Glomerular visceral epithelial cell (primary cell): ENCODE measurements around the gene SORT1.
"Not testable (repeated sequence)": the region's sequence is repeated elsewhere in the genome, so short reads cannot be mapped to it uniquely, and the experiment has no call there.

ENCODE experiments used
- DNase-seq: peaks from one replicate; pipeline ENCODE4 v3.0.0-alpha.2; 2016; ENCODE audit errors: extremely low spot score

SORT1 gene

DNA sequence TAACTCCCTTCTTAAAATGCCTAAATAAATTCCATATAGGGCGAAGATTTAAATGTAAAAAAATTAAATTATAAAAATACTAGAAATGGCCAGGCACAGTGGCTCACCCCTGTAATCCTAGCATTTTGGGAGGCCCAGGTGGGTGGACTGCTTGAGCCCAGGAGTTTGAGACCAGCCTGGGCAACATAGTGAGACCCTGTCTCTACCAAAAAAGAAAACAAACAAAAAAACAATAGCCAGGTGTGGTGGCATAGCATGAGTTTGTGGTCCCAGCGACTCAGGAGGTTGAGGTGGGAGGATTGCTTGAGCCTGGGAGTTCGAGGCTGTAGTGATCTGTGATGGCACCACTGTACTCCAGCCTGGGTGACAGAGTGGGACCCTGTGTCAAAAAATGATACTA, 17.8 kb downstream of the SORT1 start:
- DNase-seq = no peak

DNA sequence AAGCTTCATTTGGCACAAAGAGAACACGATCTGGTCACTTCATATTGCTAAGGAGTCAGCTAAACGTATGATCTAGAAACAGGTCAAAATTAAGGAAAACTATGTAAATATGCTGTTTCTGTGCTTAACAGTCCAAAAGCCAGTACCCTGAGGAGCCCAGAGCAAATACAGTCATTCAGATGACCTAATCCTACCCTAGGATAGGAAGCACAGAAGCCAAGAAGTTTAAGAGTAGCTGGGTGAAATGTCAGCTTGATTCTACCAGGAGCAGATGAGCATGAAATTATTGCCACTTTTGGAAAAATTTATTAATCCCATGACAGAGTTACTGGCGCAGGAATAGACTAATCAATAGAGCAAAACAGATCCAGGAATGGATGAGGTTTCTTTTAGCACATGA, 18.3 kb downstream of the SORT1 start:
- DNase-seq = no peak

DNA sequence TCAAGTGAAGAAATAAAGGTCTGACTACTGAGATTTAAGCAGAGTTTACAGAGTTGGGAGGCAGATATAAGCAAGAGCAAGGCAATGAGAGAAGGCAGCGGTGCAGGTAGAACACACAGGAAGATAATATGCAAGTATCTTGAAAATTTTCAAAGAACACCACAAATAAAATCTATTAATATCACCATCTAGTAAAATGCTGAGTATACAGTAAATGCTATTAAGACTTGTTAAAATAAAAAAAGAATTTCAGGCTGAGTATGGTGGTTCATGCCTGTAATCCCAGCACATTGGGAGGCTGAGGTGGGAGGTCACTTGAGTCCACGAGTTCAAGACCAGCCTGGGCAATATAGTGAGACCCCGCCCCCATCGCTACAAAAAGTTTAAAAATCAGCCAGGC, 20.0 kb downstream of the SORT1 start:
- no peak for DNase-seq

DNA sequence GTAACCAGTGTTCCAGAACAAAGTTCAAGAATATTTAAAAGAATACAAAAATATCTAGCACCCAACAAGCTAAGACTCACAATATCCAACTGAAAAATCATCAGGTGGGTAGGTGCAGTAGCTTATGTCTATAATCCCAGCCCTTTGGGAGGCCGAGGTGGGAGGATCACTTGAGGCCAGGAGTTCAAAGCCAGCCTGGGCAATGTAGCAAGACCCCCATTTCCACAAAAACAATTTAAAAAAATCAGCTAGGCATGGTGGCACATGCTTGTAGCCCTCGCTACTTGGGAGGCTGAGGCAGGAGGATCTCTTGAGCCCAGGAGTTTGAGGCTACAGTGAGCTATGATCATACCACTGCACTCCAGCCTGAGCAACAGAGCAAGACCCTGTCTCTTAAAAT, 24.0 kb downstream of the SORT1 start:
- not testable (repeated sequence) for DNase-seq

DNA sequence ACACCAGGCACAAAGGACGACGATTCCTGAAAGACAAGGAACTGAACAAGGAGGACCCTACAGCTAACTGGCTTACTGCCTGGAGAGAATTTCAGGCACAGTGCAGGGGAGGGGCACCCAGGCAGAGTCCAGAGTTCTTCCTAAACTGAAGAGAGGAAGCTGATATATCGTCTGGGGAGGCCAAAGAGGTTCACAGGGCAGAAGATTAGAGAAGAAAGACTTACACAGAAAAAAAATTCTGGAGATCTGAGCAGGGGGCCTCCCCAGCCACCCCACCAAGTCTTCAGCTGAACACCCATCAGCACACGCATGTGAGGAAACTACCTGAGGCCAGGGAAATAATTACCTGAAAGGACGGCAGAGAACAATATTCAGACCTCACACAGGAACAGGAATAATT, 24.6 kb downstream of the SORT1 start:
- DNase-seq = no peak

GRCh38 chr1:109372281-109372680, 25.4 kb downstream of the SORT1 start:
- DNase-seq = no peak

DNA sequence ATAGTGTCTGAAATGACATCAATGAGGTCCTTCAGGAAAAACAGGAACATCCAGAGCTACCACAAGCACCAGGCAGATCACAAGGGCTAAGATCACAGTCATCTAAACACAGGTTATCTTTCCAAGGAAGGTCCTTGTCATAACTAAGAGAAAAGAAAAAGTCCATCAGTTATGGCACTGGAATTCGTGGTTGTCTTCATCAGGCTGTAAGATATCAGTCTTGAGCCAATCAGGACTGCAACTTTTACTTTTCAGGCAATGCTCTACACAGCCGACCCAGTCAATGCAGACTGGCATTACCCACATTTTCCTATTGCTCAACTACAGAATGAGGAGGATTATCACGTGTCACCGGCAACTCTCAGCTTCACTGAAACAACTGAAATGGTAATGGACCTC, 26.4 kb downstream of the SORT1 start:
- DNase-seq = peak; percentile 65

DNA sequence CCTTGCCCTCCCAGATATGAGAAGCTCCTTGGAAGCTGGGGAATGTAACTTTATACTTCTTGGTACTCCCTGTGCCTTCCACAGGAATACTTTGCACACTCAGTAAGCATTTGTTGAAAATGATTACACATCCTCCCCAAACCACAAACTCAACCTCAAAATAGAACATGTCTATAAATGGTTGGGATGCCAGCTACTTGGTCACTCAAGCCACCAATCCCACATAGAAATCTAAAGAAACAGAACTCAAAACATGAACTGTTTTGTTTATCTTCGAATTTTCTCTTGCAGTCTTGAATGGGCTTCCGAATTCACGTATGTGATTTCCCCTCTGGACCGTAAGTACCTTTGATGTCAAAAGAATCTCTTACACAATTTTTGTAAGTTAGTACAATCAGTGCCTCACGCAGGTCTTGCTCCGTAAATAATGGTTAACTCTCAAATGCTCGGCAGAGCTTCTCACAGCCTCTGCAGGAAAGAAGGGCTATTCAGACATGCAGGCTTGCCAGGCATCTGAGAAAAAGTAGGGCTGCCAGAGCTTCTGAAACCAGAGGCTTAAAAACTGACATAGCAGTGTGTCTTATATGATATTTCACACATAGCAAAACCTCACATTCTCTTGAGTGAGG, 26.9 kb downstream of the SORT1 start:
- peak; percentile 82 for DNase-seq

DNA sequence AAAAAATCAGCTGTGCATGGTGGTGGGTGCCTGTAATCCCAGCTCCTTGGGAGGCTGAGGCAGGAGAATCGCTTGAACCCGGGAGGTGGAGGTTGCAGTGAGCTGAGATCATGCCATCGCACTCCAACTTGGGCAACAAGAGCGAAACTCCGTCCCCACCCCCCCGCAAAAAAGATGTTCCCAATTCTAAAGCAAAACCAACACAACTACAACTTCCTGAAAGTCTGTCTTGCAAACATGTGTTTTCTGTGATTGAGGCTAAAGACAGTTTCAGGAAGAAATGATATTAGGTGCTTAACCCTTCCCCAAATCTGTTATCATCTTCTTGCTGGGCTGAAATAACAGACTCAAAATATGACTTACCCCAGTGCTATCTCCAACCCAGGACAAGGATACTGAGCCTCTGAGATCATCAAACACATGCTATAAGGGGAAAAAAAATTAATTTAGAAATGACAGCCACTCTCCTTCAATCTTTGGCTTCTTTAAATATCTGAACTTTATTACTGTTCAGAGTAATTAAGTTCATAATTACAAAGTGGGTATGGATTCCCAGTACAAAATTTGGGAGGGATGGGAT, 28.5 kb downstream of the SORT1 start:
- DNase-seq = no peak

GRCh38 chr1:109368464-109368863, 29.3 kb downstream of the SORT1 start:
- no peak for DNase-seq

GRCh38 chr1:109367626-109368025, 30.1 kb downstream of the SORT1 start:
- DNase-seq = no peak

DNA sequence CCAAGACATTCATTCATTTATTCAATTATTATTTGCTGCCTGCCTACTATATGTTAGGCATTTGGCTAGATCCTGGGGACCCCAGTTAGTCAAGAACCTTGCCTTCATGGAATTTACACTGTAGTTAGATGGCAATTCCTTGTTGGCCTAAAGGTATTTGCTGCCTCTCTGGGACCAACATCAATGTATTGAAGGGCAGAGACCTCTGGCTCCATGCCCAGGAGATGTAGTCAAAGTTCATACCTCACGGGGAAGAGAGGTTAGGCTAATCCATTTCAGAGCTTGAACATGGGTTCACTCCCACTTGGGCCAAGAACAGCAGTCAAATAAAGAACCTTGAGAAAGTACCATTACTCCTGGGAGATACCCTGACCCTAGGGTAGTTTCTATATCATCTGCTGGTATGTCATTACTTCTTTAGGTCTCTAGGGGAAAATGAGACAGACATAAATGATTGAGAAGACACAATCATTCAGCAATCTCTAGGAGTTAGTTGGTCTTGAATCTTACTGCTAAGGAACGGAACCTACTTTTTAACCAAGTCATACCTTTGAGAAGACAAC, 32.0 kb downstream of the SORT1 start:
- no peak for DNase-seq

- no peak for DNase-seq
These were observed 36.1 kb downstream of the SORT1 start for GRCh38 chr1:109361649-109362048.

DNA sequence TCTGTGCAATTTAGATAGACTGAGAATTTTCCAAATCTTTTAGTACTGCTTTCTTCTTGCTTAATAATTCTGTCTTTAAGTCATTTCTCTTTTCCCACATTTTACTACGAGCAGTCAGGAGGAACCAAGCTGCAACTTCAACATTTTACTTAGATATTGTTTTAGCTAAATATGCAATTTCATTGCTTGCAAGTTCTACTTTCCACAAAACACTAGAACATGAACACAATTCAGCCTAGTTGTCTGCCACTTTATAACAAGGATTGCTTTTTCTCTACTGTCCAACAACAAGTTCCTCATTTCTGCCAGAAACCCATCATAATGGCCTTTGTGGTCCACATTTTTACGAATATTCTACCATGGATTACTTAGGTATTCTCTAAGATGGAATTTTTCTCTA, 36.6 kb downstream of the SORT1 start:
- no peak for DNase-seq

DNA sequence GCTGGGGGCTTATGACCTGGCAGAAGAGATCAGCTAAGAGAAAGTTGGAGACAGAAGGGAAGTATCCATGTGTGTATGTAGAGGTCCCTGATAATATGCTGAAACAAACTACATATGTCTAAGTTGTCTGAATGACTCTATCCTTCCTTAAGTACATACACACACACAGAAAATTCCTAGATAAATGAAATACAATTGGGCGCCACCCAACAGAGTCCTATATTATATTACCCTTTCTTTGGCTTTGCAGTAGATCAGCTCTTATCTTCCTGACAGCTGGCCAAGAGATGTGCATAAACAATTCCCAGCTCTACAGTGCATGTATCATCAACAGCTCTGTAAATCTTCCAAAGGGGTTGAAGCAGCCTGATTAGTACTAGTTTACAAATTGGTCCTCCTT, 40.1 kb downstream of the SORT1 start:
- no peak for DNase-seq

DNA sequence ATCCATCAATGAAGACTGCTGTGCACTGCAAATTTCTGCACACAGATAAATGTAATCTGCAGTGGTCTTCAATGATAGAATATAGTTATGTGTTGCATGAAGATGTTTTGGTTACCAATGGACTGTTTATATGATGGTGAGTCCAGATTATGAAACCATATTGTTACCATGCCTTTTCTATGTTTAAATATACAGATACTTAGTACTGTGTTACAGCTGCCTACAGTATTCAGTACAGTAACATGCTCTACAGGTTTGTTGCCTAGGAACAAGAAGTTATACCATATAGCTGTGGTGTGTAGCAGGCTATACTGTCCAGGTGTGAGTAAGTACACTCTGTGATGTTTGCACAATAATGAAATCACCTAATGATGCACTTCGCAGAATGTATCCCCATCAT, 40.8 kb downstream of the SORT1 start:
- no peak for DNase-seq

GRCh38 chr1:109356505-109356904, 41.2 kb downstream of the SORT1 start:
- DNase-seq = no peak

- no peak for DNase-seq
These were observed 42.8 kb downstream of the SORT1 start for GRCh38 chr1:109354929-109355328.

DNA sequence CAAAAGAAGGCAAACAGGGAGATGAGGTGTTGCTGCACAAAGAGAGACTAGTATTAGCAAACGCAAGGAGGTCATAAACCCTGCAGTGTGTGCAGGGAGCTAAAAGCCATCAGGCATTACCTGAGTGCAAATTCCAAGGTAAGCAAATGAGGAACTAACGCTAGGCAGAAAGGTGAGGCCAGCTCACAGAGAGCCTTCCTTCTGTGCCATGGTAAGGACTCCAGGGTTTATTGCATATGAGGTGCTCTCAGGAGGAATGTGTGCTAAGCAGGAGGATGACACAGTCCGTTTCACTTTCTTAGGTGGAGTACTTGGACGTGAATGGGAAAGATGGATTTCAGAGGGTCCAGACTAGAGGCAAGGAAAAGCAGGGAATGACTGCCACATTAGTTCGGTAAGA, 46.3 kb downstream of the SORT1 start:
- no peak for DNase-seq

GRCh38 chr1:109350655-109351054, 47.1 kb downstream of the SORT1 start:
- DNase-seq = no peak

DNA sequence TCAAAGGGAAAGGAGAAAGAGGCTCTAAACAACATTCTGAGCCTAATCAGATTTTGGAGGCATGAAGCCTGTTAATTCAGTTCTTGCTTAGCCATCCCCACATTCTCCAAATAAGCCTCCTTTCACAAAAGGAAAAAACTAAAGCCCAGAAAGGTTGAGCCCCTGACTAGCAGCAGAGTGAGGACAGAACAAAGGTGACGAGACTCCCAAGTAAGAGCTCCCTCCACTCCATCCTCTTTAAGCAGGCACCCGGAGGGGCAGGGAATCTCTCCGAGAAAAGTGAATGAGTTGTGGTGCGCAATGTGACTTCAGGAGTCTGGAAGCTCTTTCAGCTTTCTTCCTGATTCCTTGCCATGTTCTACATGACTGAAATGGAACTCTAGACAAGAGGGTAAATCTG, 47.5 kb downstream of the SORT1 start:
- no peak for DNase-seq

- DNase-seq = no peak
These were observed 50.2 kb downstream of the SORT1 start for GRCh38 chr1:109347511-109347910.
